ENCODE results near the gene VPS37C. TPM values are rescaled to one million over a fixed set of nuclear protein-coding genes. Genes with fewer than 3 reads are reported as not detected.
"Not testable (repeated sequence)": the region's sequence is repeated elsewhere in the genome, so short reads cannot be mapped to it uniquely, and the experiment has no call there.

VPS37C gene
- polyA plus RNA-seq, 10 donors, result 13.3 to 17.7 (median 16.4) TPM

DNA sequence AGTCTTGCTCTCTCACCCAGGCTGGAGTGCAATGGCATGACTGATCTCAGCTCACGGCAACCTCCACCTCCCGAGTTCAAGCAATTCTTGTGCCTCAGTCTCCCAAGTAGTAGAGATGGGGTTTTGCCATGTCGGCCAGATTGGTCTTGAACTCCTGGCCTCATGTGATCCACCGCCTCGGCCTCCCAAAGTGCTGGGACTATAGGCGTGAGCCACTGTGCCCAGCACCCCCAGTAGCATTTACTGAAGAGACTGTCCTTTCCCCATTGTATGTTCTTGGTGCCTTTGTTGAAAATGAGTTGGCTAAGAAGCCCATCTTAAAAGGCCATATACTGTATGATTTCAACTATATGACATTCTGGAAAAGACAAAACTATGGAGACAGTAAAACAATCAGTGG, 19.0 kb upstream of the VPS37C start:
- not testable (repeated sequence) for DNase-seq

DNA sequence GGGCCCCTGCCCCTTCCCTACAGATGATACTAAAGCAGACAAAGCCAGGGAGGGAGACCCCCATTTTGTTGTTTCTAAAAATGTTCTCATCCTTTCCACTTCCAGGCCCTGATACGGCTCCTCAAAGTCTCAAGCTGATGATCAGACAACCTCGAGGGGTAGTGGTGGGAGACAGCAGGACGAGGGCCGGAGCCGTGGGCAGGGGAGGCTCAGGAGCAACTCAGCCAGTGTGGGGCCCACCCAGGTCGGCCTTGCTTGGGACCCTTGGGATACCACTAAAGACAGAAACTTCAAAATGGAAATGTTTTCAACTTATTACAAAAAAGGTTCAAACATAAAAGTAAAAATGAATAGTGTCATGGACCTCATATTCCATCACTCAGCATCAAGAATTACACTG, 15.2 kb upstream of the VPS37C start:
- no peak for DNase-seq

- DNase-seq, result no peak
Measured at GRCh38 chr11:61174949-61175348, 13.7 kb upstream of the VPS37C start.

GRCh38 chr11:61174273-61174672, 13.0 kb upstream of the VPS37C start:
- no peak for DNase-seq

DNA sequence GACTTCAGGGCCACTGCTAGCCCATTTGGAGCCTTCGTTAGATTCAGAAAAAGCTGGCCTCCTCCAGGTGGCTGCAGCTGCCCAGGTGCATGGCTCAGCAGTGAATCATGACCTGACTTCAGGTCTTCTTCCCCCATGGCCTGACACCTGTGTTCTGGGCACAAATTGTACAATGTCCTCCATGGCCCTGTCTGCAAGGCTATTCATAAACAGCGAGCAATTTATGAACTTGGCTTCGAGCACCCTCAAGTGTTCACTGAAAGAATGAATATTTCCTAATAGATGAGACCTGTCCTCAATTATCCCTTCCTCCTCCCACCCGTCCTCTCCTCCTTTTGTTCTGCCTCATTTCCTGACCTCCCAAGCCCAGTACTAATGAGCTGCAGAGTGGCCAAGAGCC, 12.2 kb upstream of the VPS37C start:
- no peak for DNase-seq

- no peak for DNase-seq
Measured at GRCh38 chr11:61172888-61173287, 11.7 kb upstream of the VPS37C start.

- no peak for DNase-seq
Measured at GRCh38 chr11:61172356-61172755, 11.1 kb upstream of the VPS37C start.

GRCh38 chr11:61171907-61172306, 10.7 kb upstream of the VPS37C start:
- DNase-seq, result no peak

DNA sequence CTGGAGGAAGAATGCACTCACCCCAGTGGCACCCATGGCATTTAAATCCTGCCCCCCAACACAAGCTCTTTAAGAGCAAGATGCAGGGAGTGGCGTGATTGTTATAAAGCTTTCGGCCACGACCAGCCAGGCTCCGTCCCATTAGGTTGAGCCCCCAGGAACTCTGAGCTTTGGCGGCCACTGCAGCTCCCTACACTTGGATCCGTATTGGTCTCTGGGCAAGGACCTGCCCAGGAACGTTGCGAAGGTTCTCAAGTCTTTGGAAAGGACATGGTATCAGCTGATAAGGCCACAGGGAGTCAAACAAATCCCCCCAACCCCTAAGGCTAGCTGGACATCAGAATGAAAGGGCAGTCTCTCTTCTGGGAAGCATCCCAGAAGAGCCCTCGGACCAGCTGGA, 9.3 kb upstream of the VPS37C start:
- DNase-seq, result no peak

DNA sequence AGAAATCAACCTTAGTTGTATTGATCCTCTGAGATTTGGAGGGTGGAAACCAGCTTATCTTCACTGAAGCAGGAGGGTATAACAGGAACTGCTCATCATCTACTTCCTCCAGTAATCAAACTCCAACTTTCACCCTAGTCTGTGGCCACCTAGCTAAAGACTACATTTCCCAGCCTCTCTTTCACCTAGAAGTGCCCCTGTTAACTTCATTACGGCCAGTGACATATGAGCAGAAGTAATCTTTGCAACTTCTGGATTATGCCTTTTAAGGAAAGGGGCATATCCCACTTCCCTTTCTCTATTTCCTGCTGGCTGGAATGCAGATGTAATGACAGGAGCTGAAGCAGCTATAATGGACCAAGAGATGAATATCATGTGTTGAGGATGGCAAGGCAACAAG, 7.6 kb upstream of the VPS37C start:
- no peak for DNase-seq

- no peak for DNase-seq
Measured at GRCh38 chr11:61168042-61168688, 6.9 kb upstream of the VPS37C start.

GRCh38 chr11:61166331-61166730, 5.1 kb upstream of the VPS37C start:
- DNase-seq, result not testable (repeated sequence)

DNA sequence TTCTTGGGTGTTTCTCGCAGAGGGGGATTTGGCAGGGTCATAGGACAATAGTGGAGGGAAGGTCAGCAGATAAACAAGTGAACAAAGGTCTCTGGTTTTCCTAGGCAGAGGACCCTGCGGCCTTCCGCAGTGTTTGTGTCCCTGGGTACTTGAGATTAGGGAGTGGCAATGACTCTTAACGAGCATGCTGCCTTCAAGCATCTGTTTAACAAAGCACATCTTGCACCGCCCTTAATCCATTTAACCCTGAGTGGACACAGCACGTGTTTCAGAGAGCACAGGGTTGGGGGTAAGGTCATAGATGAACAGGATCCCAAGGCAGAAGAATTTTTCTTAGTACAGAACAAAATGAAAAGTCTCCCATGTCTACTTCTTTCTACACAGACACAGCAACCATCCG, 4.6 kb upstream of the VPS37C start:
- DNase-seq, result not testable (repeated sequence)

- no peak for DNase-seq
Measured at GRCh38 chr11:61164606-61165424, 3.6 kb upstream of the VPS37C start.

DNA sequence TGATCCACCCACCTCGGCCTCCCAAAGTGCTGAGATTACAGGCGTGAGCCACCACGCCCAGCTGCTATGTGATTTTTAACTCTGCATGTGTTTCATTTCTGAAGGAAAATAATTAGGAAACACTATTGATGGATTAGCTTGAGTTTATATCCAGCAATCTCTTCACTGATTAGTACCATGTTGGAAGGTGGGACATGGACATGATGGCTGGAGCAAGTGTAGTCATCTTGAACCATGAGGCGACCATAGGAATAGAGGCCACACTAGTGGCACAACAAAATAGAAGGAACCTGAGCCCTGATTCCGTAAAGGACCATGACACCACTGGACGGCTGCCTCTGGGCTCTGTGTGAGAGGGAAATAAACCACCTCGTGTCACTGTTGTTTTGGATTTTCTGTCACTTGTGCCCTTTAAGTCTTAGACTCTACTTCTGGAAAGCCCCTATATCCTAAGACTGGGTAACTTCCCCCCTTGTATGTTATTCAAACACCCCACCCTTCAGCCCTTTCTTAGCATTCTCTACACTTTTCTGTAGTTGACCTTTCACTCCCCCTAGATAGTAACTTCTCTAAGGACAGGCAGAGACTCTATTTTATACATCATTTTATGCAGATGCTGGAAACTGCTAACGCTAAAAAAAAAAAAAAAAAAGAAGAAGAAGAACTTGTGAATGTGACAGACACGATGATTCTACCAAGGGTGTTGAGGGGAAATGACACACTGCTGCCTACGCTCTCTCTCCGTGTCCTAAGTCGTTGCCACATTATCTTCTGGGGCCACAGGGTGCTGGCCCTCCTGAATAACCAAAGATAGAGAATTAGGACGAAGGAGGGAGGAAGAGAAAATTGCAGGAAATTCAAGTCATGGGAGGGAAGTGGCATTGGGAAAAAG, 2.7 kb upstream of the VPS37C start:
- DNase-seq, result peak in 1 of 3 donors; percentile 34

DNA sequence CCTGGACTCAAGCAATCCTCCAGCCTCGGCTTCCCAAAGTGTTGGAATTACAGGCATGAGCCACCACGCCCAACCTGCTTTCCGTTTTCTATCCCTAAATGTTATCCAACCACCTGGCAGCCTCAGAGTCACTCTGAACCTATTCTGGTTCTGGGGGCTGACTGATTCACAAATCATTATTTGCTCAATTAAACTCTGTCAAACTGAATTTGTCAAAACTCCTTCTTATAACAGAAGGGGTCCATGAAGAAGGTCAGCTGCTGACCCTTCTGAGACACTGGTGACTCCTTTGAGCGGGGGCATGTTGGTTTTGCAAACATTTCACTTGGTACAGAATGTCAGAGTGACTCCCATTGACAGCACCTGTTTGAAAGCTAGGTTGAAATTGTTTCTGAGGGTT, 1.8 kb upstream of the VPS37C start:
- DNase-seq, result no peak

DNA sequence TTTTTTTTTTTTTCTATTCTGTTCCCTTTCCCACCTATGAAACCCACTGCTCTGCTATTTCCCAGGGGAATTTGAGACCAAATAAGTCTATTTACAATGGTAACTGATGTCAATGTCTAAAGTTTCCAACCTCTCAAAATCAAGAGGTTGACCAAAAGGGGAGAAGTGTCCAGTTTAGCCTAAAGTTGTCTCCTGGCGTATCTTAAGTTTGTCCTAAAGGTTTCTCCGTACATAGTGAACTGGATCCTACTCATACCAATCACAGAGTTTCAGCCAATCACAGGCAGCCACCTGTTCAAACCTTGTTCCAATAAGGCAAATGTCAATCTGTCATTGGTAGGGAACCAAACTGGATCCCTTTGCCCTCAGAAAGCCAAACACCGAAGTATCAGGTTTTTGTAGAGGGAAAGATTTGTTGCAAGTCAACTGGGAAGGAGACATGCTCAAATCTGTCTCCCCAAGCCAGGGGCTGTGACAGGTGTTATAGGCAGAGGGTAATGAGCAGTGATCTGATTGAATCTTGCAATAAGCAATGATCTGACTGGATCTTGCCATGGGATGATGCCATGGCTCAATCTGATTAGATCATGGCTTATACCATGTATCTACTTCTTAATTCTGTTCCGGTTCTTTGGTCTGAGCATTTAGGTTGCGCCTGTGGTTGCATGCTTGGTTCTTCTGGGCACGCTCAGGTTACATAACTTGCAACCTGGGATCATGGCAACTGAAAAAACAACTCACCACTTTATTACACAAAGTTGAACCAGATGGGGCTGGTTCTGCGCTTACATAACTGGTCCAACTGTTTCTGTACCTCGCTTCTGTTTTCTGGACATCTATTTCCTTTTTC, 1.1 kb upstream of the VPS37C start:
- DNase-seq, result peak in 1 of 3 donors; percentile 48

DNA sequence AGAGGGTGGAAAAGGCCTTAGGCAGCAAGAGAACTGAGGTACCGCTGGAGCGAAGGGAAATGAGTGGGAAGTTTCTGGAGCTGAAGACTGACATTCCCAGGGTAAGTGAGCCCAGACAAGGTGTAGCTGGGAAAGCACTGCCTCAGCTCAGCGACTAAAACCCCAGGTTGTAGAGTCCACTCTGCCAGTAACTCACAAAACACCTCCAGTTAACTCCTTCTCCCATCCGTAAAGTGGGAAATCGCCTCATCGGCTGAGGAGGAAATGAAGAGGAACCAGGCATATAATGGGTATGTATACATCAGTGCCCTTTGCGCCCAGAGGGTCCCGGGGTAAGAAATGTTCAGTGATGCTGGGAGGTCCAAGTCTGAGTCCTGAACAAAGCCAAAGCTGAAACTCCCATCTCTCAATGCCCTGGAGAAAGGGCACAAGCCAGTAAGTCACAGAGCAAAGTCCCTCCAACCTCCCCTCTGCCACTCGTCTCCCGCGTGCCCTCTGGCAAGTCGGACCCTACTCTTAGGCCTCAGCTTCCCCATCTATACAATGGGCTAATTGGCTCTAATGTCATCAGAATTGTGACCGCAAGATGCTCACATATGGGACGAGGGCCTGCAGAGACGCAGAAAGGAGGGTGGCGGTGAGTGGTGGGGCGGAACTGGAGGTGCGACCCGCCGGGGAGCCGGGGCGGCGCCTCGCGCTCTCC, 588 bp downstream of the VPS37C start:
- no peak for DNase-seq

DNA sequence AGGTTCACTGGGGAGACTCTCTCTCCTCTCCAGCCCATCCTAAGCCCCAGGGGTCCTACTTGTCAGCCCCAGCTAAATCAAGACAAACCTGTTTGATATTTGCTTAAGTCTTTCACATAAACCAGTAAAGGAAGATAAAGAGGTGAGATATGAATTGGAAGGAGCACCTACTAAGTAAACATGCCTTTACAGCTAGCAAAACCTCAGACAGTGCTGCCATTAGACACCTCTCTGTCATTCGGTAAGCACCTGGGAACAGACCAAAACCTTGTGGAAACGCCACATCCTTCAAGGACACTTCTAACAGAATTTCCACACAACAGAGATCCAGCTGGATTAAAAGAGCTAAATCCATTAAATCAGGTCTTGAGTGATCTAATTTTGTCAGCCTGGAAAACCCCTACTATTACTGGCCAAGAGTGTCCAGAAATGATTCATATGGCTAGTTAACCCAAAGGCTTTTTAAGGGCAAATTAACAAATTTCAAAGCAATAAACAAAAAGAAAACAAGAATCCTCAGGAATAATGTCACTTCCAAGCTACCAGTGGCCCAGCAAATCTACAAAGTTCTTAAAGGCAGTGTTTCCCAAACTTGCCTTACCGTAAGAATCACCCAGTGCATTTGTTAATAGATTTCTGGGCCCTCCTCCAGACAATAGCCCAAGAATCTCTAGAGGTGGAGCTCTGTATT, 2.4 kb downstream of the VPS37C start:
- DNase-seq, result no peak

- no peak for DNase-seq
Measured at GRCh38 chr11:61157743-61158142, 3.5 kb downstream of the VPS37C start.
